Kidney (tissue), 14 donors: ENCODE measurements around the gene TACC2. TPM values are rescaled to one million over a fixed set of nuclear protein-coding genes. Genes with fewer than 3 reads are reported as not detected.

Source experiments
- DNase-seq, 5 donors: peaks; one replicate each; pipeline ENCODE4 v3.0.0-alpha.2; 2013 to 2020
- FAIRE-seq: peaks from 2 replicates; lab custom pipeline; 2012; peaks lifted over from hg19 to GRCh38; lab: Jason Lieb, UNC
- H3K27ac ChIP-seq, 2 donors: one replicate each; pipeline ENCODE4 v1.7.0; 2013; ENCODE audit warnings: low read depth in 2 of 2, low read length in 2 of 2, inconsistent platforms in 1 of 2
- H3K27me3 ChIP-seq: one replicate; pipeline ENCODE4 v1.7.1; 2013; ENCODE audit warnings: low read length, inconsistent platforms; ENCODE audit not compliant: control insufficient read depth, insufficient read depth
- H3K36me3 ChIP-seq, 3 donors: one replicate each; pipeline versions ENCODE4 v1.7.0 to v1.7.1; 2013; ENCODE audit warnings: low read length in 3 of 3, control low read depth in 1 of 3, inconsistent platforms in 1 of 3; ENCODE audit not compliant: insufficient read depth in 3 of 3, control insufficient read depth in 2 of 3
- H3K4me1 ChIP-seq, 3 donors: one replicate each; pipeline versions ENCODE4 v1.7.0 to v1.7.1; 2013; ENCODE audit warnings: low read length in 3 of 3, inconsistent platforms in 1 of 3, low read depth in 1 of 3; ENCODE audit not compliant: control insufficient read depth in 2 of 3, insufficient read depth in 2 of 3
- H3K4me3 ChIP-seq, 3 donors: one replicate each; pipeline versions ENCODE4 v1.7.0 to v1.8.1; 2013; ENCODE audit warnings: low read length in 3 of 3, control low read depth in 1 of 3, inconsistent platforms in 1 of 3
- H3K9ac ChIP-seq, 3 donors: one replicate each; pipeline versions ENCODE4 v1.7.0 to v1.7.1; 2013; ENCODE audit warnings: low read length in 3 of 3, control low read depth in 1 of 3, inconsistent platforms in 1 of 3
- H3K9me3 ChIP-seq, 3 donors: one replicate each; pipeline versions ENCODE4 v1.7.0 to v1.7.1; 2013; ENCODE audit warnings: low read length in 3 of 3, control low read depth in 1 of 3, inconsistent platforms in 1 of 3; ENCODE audit not compliant: control insufficient read depth in 2 of 3, insufficient read depth in 1 of 3
- intact Hi-C: fragments of 100-400 bp; cut with DNase I; formaldehyde crosslinking; loops from one replicate; pipeline ENCODE4 v1.11.1; 2022
- polyA plus RNA-seq: library from polyadenylated mRNA; stranded (reverse); fragments of 350-450 nt; fragmentation: Illumina TruSeq; extraction: RNeasy Lipid Tissue Mini Kit (QIAGEN cat#74804); gene quantifications from one replicate; pipeline ENCODE4 v1.2.3, GENCODE V29; 2014; ENCODE audit warnings: low read depth, low replicate concordance; ENCODE audit not compliant: insufficient read depth
- total RNA-seq: library from RNA; stranded (reverse); fragmentation: NEBNext Ultra II Directional; extraction: Animal tissue kit (Norgen Biotek cat#: 25700); gene quantifications from one replicate; pipeline ENCODE4 v1.2.1, GENCODE V29; 2021
- TF ChIP-seq, protein P1 (sequence below): IDR thresholded peaks from 3 replicates; pipeline ENCODE4 v1.5.1; 2012; ENCODE audit warnings: mild to moderate bottlenecking, moderate library complexity, borderline replicate concordance; ENCODE audit not compliant: insufficient read depth; ENCODE audit errors: extremely low read depth
- donor health status: control.
- donor health status: control.
- donor health status: control.
- donor health status: control.
- donor health status: control.
- donor health status: DM: yes; HTN: yes; CAD: no.
- donor health status: Normal renal cell carcinoma (clear cell type).

Gene TACC2
- total and polyA plus RNA-seq, 2 donors from 2014 or later = 36.4 to 81.0 TPM

- no peak overlapping the region for H3K9ac ChIP-seq
Observed at GRCh38 chr10:122196218-122196617, 207.3 kb downstream of the TACC2 start.

DNA sequence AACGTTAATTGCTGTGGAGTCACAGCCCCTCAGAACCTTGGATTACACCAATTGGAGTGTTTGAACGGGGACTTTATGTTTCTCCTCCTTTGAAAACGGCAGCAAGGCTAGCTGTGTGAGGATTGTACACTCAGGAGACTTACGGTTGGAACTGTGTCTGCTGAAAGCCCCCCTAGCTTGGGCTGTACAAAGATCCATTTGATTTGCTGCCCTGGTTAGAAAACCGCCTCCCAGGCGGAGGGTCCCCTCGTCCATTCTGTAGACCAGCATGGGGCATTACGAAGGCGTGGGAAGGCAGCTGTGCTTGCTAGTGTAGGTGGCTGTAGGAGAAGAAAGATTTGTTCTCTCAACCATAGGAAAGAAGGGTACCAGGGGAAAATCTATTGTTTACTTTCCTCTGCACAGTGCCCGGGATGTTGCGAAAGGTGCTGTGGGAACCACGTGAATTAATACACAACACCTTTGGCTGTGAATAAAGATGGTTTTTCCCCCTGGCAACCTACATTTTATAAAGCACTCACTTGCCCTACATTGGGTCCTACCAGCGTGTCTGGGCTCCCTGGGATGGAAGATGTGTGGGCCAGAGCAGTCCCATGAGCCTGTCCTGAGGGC, 208.8 kb downstream of the TACC2 start:
- Histone ChIP-seq H3K27me3 (no peaks in the 10 kb centered on the region), H3K4me1 (no peaks in the 10 kb centered on the region), H3K9ac (no peak overlapping the region), H3K36me3 (peaks cover 0 to 6% (median 0%) of the 10 kb centered on the region in 3 donors), H3K9me3 (no peaks in the 10 kb centered on the region), H3K27ac (no peak overlapping the region), H3K4me3 (no peak overlapping the region)
- TF ChIP-seq, protein P1, sequence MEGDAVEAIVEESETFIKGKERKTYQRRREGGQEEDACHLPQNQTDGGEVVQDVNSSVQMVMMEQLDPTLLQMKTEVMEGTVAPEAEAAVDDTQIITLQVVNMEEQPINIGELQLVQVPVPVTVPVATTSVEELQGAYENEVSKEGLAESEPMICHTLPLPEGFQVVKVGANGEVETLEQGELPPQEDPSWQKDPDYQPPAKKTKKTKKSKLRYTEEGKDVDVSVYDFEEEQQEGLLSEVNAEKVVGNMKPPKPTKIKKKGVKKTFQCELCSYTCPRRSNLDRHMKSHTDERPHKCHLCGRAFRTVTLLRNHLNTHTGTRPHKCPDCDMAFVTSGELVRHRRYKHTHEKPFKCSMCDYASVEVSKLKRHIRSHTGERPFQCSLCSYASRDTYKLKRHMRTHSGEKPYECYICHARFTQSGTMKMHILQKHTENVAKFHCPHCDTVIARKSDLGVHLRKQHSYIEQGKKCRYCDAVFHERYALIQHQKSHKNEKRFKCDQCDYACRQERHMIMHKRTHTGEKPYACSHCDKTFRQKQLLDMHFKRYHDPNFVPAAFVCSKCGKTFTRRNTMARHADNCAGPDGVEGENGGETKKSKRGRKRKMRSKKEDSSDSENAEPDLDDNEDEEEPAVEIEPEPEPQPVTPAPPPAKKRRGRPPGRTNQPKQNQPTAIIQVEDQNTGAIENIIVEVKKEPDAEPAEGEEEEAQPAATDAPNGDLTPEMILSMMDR = no peak
- FAIRE-seq (no peak), DNase-seq (no peak)
- intact Hi-C loops = no loop called here

More at GRCh38 chr10:122196218-122196617, 207.3 kb downstream of the TACC2 start:
- Histone ChIP-seq H3K27ac (no peak overlapping the region), H3K27me3 (no peaks in the 10 kb centered on the region), H3K9me3 (no peaks in the 10 kb centered on the region), H3K4me3 (no peak overlapping the region), H3K36me3 (peaks cover 0 to 3% (median 0%) of the 10 kb centered on the region in 3 donors), H3K4me1 (no peaks in the 10 kb centered on the region)
- DNase-seq = no peak
- FAIRE-seq = no peak
- TF ChIP-seq, protein P1 = no peak
- intact Hi-C loops = no loop called here

DNA sequence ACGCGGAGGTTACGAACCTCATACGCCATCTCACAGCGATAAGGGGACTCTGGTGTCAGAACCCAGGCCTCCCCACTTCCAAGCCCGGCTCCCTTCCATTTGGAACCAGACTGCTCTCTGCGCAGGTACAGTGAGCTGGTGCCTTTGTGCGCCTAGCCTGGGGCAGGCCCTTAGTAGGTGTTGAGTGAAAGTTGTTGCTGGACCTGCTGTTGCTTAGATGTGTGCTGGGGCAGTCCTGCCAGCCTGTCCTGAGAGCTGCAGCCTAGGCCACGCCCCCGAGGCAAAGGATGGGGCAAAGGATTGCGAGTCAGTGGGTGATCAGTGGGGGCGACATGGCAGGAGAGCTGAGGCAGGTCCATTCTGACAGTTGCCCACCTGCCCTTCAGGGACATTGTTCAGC, 209.7 kb downstream of the TACC2 start:
- intact Hi-C loops = no loop called here
- TF ChIP-seq, protein P1 = no peak
- Histone ChIP-seq H3K36me3 (peaks cover 0 to 6% (median 0%) of the 10 kb centered on the region in 3 donors), H3K9ac (no peak overlapping the region), H3K27me3 (no peaks in the 10 kb centered on the region), H3K27ac (no peak overlapping the region), H3K4me3 (no peak overlapping the region), H3K9me3 (no peaks in the 10 kb centered on the region), H3K4me1 (no peaks in the 10 kb centered on the region)
- peak in 1 of 5 donors; percentile 51 for DNase-seq
- no peak for FAIRE-seq

- H3K36me3 ChIP-seq = peaks cover 0 to 6% (median 0%) of the 10 kb centered on the region in 3 donors
Observed at GRCh38 chr10:122199070-122199469, 210.1 kb downstream of the TACC2 start.

More at GRCh38 chr10:122199070-122199469, 210.1 kb downstream of the TACC2 start:
- intact Hi-C loops = no loop called here
- TF ChIP-seq, protein P1 = no peak
- Histone ChIP-seq H3K27ac (no peak overlapping the region), H3K4me3 (no peak overlapping the region), H3K9ac (no peak overlapping the region), H3K9me3 (no peaks in the 10 kb centered on the region), H3K27me3 (no peaks in the 10 kb centered on the region), H3K4me1 (no peaks in the 10 kb centered on the region)
- DNase-seq = peak in 1 of 5 donors; percentile 54
- FAIRE-seq = no peak
